ENCODE results near the gene DLG5.

The DLG5 gene

GRCh38 chr10:77828377-77828776, 98.2 kb downstream of the DLG5 start:
- DNase-seq (ENCODE audit: extremely low read depth in 1 of 2, low read depth in 1 of 2) = no peak

- no peak for DNase-seq (ENCODE audit: extremely low read depth in 1 of 2, low read depth in 1 of 2)
These were observed 99.2 kb downstream of the DLG5 start for GRCh38 chr10:77827366-77827765.

GRCh38 chr10:77825965-77826364, 100.6 kb downstream of the DLG5 start:
- DNase-seq (ENCODE audit: extremely low read depth in 1 of 2, low read depth in 1 of 2) = no peak

- no peak for DNase-seq (ENCODE audit: extremely low read depth in 1 of 2, low read depth in 1 of 2)
These were observed 101.6 kb downstream of the DLG5 start for GRCh38 chr10:77824908-77825307.

- DNase-seq (ENCODE audit: extremely low read depth in 1 of 2, low read depth in 1 of 2) = no peak
These were observed 102.6 kb downstream of the DLG5 start for GRCh38 chr10:77823811-77824542.

- no peak for DNase-seq (ENCODE audit: extremely low read depth in 1 of 2, low read depth in 1 of 2)
These were observed 105.0 kb downstream of the DLG5 start for GRCh38 chr10:77821551-77821950.

GRCh38 chr10:77821036-77821435, 105.5 kb downstream of the DLG5 start:
- no peak for DNase-seq (ENCODE audit: extremely low read depth in 1 of 2, low read depth in 1 of 2)

- DNase-seq (ENCODE audit: extremely low read depth in 1 of 2, low read depth in 1 of 2) = no peak
These were observed 106.2 kb downstream of the DLG5 start for GRCh38 chr10:77820349-77820748.

- DNase-seq (ENCODE audit: extremely low read depth in 1 of 2, low read depth in 1 of 2) = no peak
These were observed 107.1 kb downstream of the DLG5 start for GRCh38 chr10:77819210-77820112.

- DNase-seq (ENCODE audit: extremely low read depth in 1 of 2, low read depth in 1 of 2) = no peak
These were observed 108.2 kb downstream of the DLG5 start for GRCh38 chr10:77818378-77818777.

GRCh38 chr10:77817541-77817940, 109.0 kb downstream of the DLG5 start:
- DNase-seq (ENCODE audit: extremely low read depth in 1 of 2, low read depth in 1 of 2) = no peak

GRCh38 chr10:77816311-77816710, 110.2 kb downstream of the DLG5 start:
- DNase-seq (ENCODE audit: extremely low read depth in 1 of 2, low read depth in 1 of 2) = no peak

GRCh38 chr10:77812741-77813140, 113.8 kb downstream of the DLG5 start:
- DNase-seq (ENCODE audit: extremely low read depth in 1 of 2, low read depth in 1 of 2) = no peak

- DNase-seq (ENCODE audit: extremely low read depth in 1 of 2, low read depth in 1 of 2) = no peak
These were observed 114.6 kb downstream of the DLG5 start for GRCh38 chr10:77811831-77812430.

- no peak for DNase-seq (ENCODE audit: extremely low read depth in 1 of 2, low read depth in 1 of 2)
These were observed 115.9 kb downstream of the DLG5 start for GRCh38 chr10:77810446-77811335.

GRCh38 chr10:77809336-77809735, 117.2 kb downstream of the DLG5 start:
- no peak for DNase-seq (ENCODE audit: extremely low read depth in 1 of 2, low read depth in 1 of 2)

GRCh38 chr10:77807706-77808105, 118.8 kb downstream of the DLG5 start:
- no peak for DNase-seq (ENCODE audit: extremely low read depth in 1 of 2, low read depth in 1 of 2)

GRCh38 chr10:77806511-77807157, 119.9 kb downstream of the DLG5 start:
- no peak for DNase-seq (ENCODE audit: extremely low read depth in 1 of 2, low read depth in 1 of 2)

GRCh38 chr10:77805676-77806075, 120.9 kb downstream of the DLG5 start:
- no peak for DNase-seq (ENCODE audit: extremely low read depth in 1 of 2, low read depth in 1 of 2)

- no peak for DNase-seq (ENCODE audit: extremely low read depth in 1 of 2, low read depth in 1 of 2)
These were observed 122.2 kb downstream of the DLG5 start for GRCh38 chr10:77804371-77804770.
